Fibroblast of skin of right biceps (primary cell): ENCODE measurements around the gene PAX5.

Source experiments
- DNase-seq: peaks from one replicate; pipeline ENCODE4 v3.0.0-alpha.2; 2013

Gene PAX5

GRCh38 chr9:36928210-36928609 lies 105.9 kb downstream of the PAX5 start:
- no peak for DNase-seq

GRCh38 chr9:36924757-36925432 lies 109.2 kb downstream of the PAX5 start:
- peak; percentile 6 for DNase-seq

GRCh38 chr9:36924071-36924470 lies 110.0 kb downstream of the PAX5 start:
- DNase-seq = peak; percentile 84

- no peak for DNase-seq
Observed at GRCh38 chr9:36923025-36923625, 110.9 kb downstream of the PAX5 start.

GRCh38 chr9:36922548-36922947 lies 111.5 kb downstream of the PAX5 start:
- DNase-seq = peak; percentile 31

GRCh38 chr9:36914212-36914577 lies 119.9 kb downstream of the PAX5 start:
- DNase-seq = no peak

GRCh38 chr9:36913393-36914211 lies 120.5 kb downstream of the PAX5 start:
- DNase-seq = no peak

- no peak for DNase-seq
Observed at GRCh38 chr9:36912620-36913019, 121.4 kb downstream of the PAX5 start.

GRCh38 chr9:36911601-36912412 lies 122.3 kb downstream of the PAX5 start:
- DNase-seq = no peak

- no peak for DNase-seq
Observed at GRCh38 chr9:36911037-36911436, 123.0 kb downstream of the PAX5 start.

- DNase-seq = no peak
Observed at GRCh38 chr9:36906492-36906891, 127.6 kb downstream of the PAX5 start.

GRCh38 chr9:36905101-36906066 lies 128.7 kb downstream of the PAX5 start:
- no peak for DNase-seq

- DNase-seq = peak; percentile 57
Observed at GRCh38 chr9:36903541-36904435, 130.3 kb downstream of the PAX5 start.

- no peak for DNase-seq
Observed at GRCh38 chr9:36902861-36903524, 131.1 kb downstream of the PAX5 start.

GRCh38 chr9:36902080-36902716 lies 131.9 kb downstream of the PAX5 start:
- DNase-seq = no peak

GRCh38 chr9:36901528-36901927 lies 132.5 kb downstream of the PAX5 start:
- no peak for DNase-seq

- DNase-seq = no peak
Observed at GRCh38 chr9:36900856-36901220, 133.2 kb downstream of the PAX5 start.

- DNase-seq = no peak
Observed at GRCh38 chr9:36900136-36900855, 133.8 kb downstream of the PAX5 start.

- no peak for DNase-seq
Observed at GRCh38 chr9:36899406-36899805, 134.7 kb downstream of the PAX5 start.
